Measurements from ENCODE around the gene PLIN4. TPM values are rescaled to one million over a fixed set of nuclear protein-coding genes. Genes with fewer than 3 reads are reported as not detected.

Gene PLIN4
- polyA plus RNA-seq, 1 donor (not counting 4 experiments of a cell fraction or from before 2014, with no cell fraction given): not detected

DNA sequence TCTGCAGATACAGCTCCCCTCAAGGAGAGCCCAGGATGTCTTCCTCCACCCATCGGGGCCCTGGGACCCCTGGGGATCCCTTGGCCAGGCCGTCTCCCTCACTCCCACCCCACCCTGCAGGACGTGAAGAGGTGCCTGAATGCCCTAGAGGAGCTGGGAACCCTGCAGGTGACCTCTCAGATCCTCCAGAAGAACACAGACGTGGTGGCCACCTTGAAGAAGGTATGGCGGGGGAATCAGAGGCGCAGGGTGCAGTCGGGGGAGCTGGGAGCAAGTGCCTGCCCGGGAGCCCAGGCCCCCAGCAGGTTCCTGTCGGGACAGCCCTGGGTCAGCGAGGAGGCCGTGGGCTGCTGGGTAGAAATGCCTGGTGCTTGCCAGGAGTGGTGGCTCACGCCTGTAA is 19.6 kb downstream of the PLIN4 start:
- no peak for FAIRE-seq
- no peak for TF ChIP-seq EZH2 (IDR thresholded peaks at IDR 0.05; ENCODE audit: low read length)
- TF ChIP-seq, protein P1, sequence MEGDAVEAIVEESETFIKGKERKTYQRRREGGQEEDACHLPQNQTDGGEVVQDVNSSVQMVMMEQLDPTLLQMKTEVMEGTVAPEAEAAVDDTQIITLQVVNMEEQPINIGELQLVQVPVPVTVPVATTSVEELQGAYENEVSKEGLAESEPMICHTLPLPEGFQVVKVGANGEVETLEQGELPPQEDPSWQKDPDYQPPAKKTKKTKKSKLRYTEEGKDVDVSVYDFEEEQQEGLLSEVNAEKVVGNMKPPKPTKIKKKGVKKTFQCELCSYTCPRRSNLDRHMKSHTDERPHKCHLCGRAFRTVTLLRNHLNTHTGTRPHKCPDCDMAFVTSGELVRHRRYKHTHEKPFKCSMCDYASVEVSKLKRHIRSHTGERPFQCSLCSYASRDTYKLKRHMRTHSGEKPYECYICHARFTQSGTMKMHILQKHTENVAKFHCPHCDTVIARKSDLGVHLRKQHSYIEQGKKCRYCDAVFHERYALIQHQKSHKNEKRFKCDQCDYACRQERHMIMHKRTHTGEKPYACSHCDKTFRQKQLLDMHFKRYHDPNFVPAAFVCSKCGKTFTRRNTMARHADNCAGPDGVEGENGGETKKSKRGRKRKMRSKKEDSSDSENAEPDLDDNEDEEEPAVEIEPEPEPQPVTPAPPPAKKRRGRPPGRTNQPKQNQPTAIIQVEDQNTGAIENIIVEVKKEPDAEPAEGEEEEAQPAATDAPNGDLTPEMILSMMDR (optimal IDR thresholded peaks at IDR 0.05 in 1 of 3, IDR thresholded peaks at IDR 0.05 in 1 of 3, conservative IDR thresholded peaks at IDR 0.05 in 1 of 3; ENCODE audit: extremely low read depth in 1 of 3, insufficient read depth in 2 of 3, low read length in 3 of 3): no peak

DNA sequence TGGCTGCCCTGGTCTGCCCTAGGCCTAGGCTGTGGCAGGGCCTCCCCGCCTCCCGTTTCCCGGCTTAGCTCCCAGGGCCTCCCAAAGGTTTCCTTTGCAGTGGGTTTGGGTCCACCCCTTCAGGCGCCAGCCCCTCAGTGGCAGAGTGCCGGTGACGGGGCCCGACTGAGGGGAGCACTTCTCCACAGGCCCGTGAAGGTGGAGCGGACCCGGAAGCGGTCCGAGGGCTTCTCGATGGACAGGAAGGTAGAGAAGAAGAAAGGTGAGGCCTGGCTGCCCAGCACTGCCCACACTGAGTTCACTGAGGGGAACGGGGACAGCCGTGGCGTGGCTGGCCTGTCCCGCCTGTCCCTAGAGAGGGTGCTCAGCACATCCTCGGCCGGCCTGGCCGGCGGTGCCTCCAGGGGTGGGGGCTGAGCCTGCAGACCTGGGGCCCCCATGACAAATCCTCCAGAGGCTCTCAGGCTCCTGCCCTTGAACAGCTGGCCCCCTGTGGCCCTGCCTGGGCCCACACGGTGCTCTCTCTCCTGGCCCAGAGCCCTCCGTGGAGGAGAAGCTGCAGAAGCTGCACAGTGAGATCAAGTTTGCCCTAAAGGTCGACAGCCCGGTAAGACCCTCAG is 20.4 kb downstream of the PLIN4 start:
- no peaks in the 10 kb centered on the region for H3K9me3 ChIP-seq (ENCODE audit: control insufficient read depth, low read depth, low read length)
- no peak overlapping the region for H3K27ac ChIP-seq (ENCODE audit: control insufficient read depth, insufficient read depth, low read length)
- no peaks in the 10 kb centered on the region for H4K20me1 ChIP-seq (ENCODE audit: control insufficient read depth, extremely low read depth, insufficient read depth, low read length)
- FAIRE-seq: no peak
- no peaks in the 10 kb centered on the region for H3K79me2 ChIP-seq (ENCODE audit: control insufficient read depth, insufficient read depth, low read length)
- H3K36me3 ChIP-seq (ENCODE audit: control insufficient read depth in 2 of 2, extremely low read depth in 1 of 2, insufficient read depth in 2 of 2, low read length in 2 of 2): peaks cover 14 to 15% of the 10 kb centered on the region in 2 experiments
- dilution Hi-C loops (cut with MboI; ENCODE audit: extremely low pct_ligation_motif_present, low sequenced_read_pairs): no loop called here
- no peak overlapping the region for H3K9ac ChIP-seq (ENCODE audit: control insufficient read depth, extremely low read depth, insufficient read depth, low read length)
- no peaks in the 10 kb centered on the region for H3K4me1 ChIP-seq (ENCODE audit: control insufficient read depth, extremely low read depth, insufficient read depth, low read length)
- TF ChIP-seq, protein P1 (optimal IDR thresholded peaks at IDR 0.05 in 1 of 3, IDR thresholded peaks at IDR 0.05 in 1 of 3, conservative IDR thresholded peaks at IDR 0.05 in 1 of 3; ENCODE audit: extremely low read depth in 1 of 3, insufficient read depth in 2 of 3, low read length in 3 of 3): no peak
- no peak for TF ChIP-seq EZH2 (IDR thresholded peaks at IDR 0.05; ENCODE audit: low read length)
- no peaks in the 10 kb centered on the region for H3K9me1 ChIP-seq (ENCODE audit: control insufficient read depth, extremely low read depth, insufficient read depth, low read length)
- no peak overlapping the region for H3K4me3 ChIP-seq (ENCODE audit: control insufficient read depth in 2 of 3, extremely low read depth in 1 of 3, insufficient read depth in 2 of 3, low read depth in 1 of 3, low read length in 3 of 3)
- H2AFZ ChIP-seq (ENCODE audit: control insufficient read depth, low read length): no peak overlapping the region
- H3K27me3 ChIP-seq (ENCODE audit: control insufficient read depth, extremely low read depth, insufficient read depth, low read length): no peaks in the 10 kb centered on the region
- no peak overlapping the region for H3K4me2 ChIP-seq (ENCODE audit: control insufficient read depth, extremely low read depth, insufficient read depth, low read depth, low read length)
- no peak for DNase-seq (ENCODE audit: low read depth, low spot score)

More for the DNA sequence above, 19.6 kb downstream of the PLIN4 start:
- Histone ChIP-seq H3K9me1 (ENCODE audit: control insufficient read depth, extremely low read depth, insufficient read depth, low read length) (no peaks in the 10 kb centered on the region), H3K9ac (ENCODE audit: control insufficient read depth, extremely low read depth, insufficient read depth, low read length) (no peak overlapping the region), H3K4me2 (ENCODE audit: control insufficient read depth, extremely low read depth, insufficient read depth, low read depth, low read length) (no peak overlapping the region), H3K4me3 (ENCODE audit: control insufficient read depth in 2 of 3, extremely low read depth in 1 of 3, insufficient read depth in 2 of 3, low read depth in 1 of 3, low read length in 3 of 3) (no peak overlapping the region), H3K9me3 (ENCODE audit: control insufficient read depth, low read depth, low read length) (no peaks in the 10 kb centered on the region), H3K36me3 (ENCODE audit: control insufficient read depth in 2 of 2, extremely low read depth in 1 of 2, insufficient read depth in 2 of 2, low read length in 2 of 2) (peaks cover 14 to 18% of the 10 kb centered on the region in 2 experiments), H2AFZ (ENCODE audit: control insufficient read depth, low read length) (no peak overlapping the region), H4K20me1 (ENCODE audit: control insufficient read depth, extremely low read depth, insufficient read depth, low read length) (no peaks in the 10 kb centered on the region), H3K4me1 (ENCODE audit: control insufficient read depth, extremely low read depth, insufficient read depth, low read length) (no peaks in the 10 kb centered on the region), H3K79me2 (ENCODE audit: control insufficient read depth, insufficient read depth, low read length) (no peaks in the 10 kb centered on the region), H3K27me3 (ENCODE audit: control insufficient read depth, extremely low read depth, insufficient read depth, low read length) (no peaks in the 10 kb centered on the region), H3K27ac (ENCODE audit: control insufficient read depth, insufficient read depth, low read length) (no peak overlapping the region)
- dilution Hi-C loops (cut with MboI; ENCODE audit: extremely low pct_ligation_motif_present, low sequenced_read_pairs): no loop called here
- DNase-seq (ENCODE audit: low read depth, low spot score): no peak

Measured in keratinocyte (primary cell).